ENCODE results near the gene TMEM165. TPM values are rescaled to one million over a fixed set of nuclear protein-coding genes. Genes with fewer than 3 reads are reported as not detected.

Gene TMEM165
- total RNA-seq, 1 donor from 2014 or later = 62.7 TPM

DNA sequence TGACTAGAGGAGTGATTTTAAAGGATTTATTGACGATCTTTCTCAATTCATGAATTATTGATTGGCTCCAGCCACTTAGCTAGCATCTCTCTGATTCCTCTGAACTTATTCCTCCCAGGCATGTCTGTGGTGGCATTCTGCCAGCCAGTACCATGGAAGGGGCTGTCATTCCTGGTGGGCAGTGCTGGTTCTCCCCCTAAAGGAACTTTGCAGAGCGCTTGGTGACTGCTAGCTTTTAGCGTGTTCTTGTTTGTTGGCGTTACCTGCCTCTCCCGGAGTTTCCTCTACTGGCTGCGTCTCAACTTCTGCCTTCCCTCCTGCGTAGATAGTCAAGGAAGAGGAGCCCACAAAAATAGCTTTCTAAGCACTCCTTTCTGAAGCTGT lies 30.4 kb upstream of the TMEM165 start:
- peaks cover 11% of the 10 kb centered on the region for H3K36me3 Mint-ChIP-seq (ENCODE audit: low read depth)
- peak overlapping the region; percentile 38 for H3K27ac Mint-ChIP-seq (ENCODE audit: unreplicated experiment)
- no peaks in the 10 kb centered on the region for H3K9me3 Mint-ChIP-seq
- H3K4me1 Mint-ChIP-seq = peaks cover 30% of the 10 kb centered on the region
- TF ChIP-seq CTCF (conservative IDR thresholded peaks at IDR 0.05) = no peak
- DNase-seq (ENCODE audit: low read depth, low spot score) = no peak
- H3K27me3 Mint-ChIP-seq (ENCODE audit: low read depth) = no peaks in the 10 kb centered on the region
- no peak overlapping the region for H3K4me3 Mint-ChIP-seq

- Mint-ChIP-seq H3K4me3 (no peak overlapping the region), H3K9me3 (no peaks in the 10 kb centered on the region), H3K27me3 (ENCODE audit: low read depth) (no peaks in the 10 kb centered on the region), H3K4me1 (peaks cover 30% of the 10 kb centered on the region), H3K27ac (ENCODE audit: unreplicated experiment) (peak overlapping the region; percentile 83), H3K36me3 (ENCODE audit: low read depth) (peaks cover 11% of the 10 kb centered on the region)
- no peak for DNase-seq (ENCODE audit: low read depth, low spot score)
- TF ChIP-seq CTCF (conservative IDR thresholded peaks at IDR 0.05) = no peak
These were observed 29.1 kb upstream of the TMEM165 start for GRCh38 chr4:55366621-55367020.

- no peaks in the 10 kb centered on the region for H3K9me3 Mint-ChIP-seq
- no peak for TF ChIP-seq CTCF (conservative IDR thresholded peaks at IDR 0.05)
- peaks cover 11% of the 10 kb centered on the region for H3K36me3 Mint-ChIP-seq (ENCODE audit: low read depth)
- H3K4me1 Mint-ChIP-seq = peaks cover 30% of the 10 kb centered on the region
- H3K4me3 Mint-ChIP-seq = no peak overlapping the region
- H3K27ac Mint-ChIP-seq (ENCODE audit: unreplicated experiment) = no peak overlapping the region
- DNase-seq (ENCODE audit: low read depth, low spot score) = no peak
- no peaks in the 10 kb centered on the region for H3K27me3 Mint-ChIP-seq (ENCODE audit: low read depth)
These were observed 28.6 kb upstream of the TMEM165 start for GRCh38 chr4:55367084-55367722.

- Mint-ChIP-seq H3K27ac (ENCODE audit: unreplicated experiment) (no peak overlapping the region), H3K36me3 (ENCODE audit: low read depth) (peaks cover 7% of the 10 kb centered on the region), H3K9me3 (no peaks in the 10 kb centered on the region), H3K27me3 (ENCODE audit: low read depth) (no peaks in the 10 kb centered on the region), H3K4me1 (peaks cover 17% of the 10 kb centered on the region), H3K4me3 (no peak overlapping the region)
- TF ChIP-seq CTCF (conservative IDR thresholded peaks at IDR 0.05) = no peak
- DNase-seq (ENCODE audit: low read depth, low spot score) = no peak
These were observed 25.8 kb upstream of the TMEM165 start for GRCh38 chr4:55369968-55370367.

- no peaks in the 10 kb centered on the region for H3K9me3 Mint-ChIP-seq
- DNase-seq (ENCODE audit: low read depth, low spot score) = no peak
- H3K4me1 Mint-ChIP-seq = peaks cover 1% of the 10 kb centered on the region
- peaks cover 7% of the 10 kb centered on the region for H3K36me3 Mint-ChIP-seq (ENCODE audit: low read depth)
- no peak overlapping the region for H3K4me3 Mint-ChIP-seq
- TF ChIP-seq CTCF (conservative IDR thresholded peaks at IDR 0.05) = no peak
- no peaks in the 10 kb centered on the region for H3K27me3 Mint-ChIP-seq (ENCODE audit: low read depth)
- H3K27ac Mint-ChIP-seq (ENCODE audit: unreplicated experiment) = no peak overlapping the region
These were observed 23.5 kb upstream of the TMEM165 start for GRCh38 chr4:55372259-55372658.

Measured in neural crest cell (in vitro differentiated cells).